GM13976 (cell line): Measurements from ENCODE around the gene PTBP1.

Source experiments
- DNase-seq: peaks from one replicate; pipeline ENCODE4 v3.0.0; 2012; ENCODE audit warnings: low spot score
- CTCF ChIP-seq: IDR thresholded peaks from 2 replicates; pipeline ENCODE4 v1.5.1; 2012; ENCODE audit warnings: borderline replicate concordance, mild to moderate bottlenecking; ENCODE audit not compliant: insufficient read depth; ENCODE audit errors: extremely low read depth, missing control alignments, control extremely low read depth
- in situ Hi-C: fragments of 300-500 bp; cut with MboI; formaldehyde crosslinking; loops from one replicate; pipeline ENCODE4 v1.12.0; 2022; ENCODE audit warnings: low sequenced_read_pairs, mixed read lengths, inconsistent platforms; ENCODE audit not compliant: unreplicated experiment

The PTBP1 gene

DNA sequence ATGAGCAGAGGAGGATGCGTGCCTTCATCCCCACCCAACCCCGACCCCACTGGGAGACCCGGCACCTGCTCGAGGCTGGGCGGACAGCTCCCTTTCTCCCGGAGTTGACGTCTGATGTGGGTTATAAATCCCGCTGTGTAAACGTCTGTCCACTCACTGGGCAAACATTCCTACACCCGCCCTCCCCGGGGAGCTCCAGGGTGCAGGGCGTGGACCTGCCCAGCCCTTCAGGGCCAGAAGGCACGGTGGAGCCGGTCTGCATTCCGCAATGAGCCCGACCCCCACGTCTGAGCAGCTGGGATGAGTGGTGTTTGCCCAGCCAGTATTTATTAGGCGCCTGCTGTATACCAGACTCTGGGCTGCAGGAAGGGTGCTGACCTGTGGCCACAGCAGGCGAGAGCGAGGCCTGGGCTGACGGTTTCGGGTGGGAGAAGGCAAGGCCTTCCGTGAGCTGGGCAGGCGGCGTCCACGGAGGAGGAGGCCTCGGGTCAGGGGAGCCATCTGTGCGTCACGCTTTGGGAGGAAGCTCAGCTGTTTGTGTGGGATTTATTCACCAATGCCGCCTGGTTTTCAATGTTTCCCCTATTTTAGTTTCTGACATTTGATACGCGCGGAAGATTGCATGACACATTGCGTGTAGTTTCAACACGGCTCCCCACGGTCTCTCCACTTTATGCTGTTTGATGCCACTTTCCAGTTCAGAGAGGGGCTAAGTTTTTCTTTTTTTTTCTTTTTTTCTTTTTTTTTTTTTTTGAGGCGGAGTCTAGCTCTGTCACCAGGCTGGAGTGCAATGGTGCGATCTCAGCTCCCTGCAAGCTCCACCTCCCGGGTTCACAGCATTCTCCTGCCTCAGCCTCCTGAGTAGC lies 44.4 kb upstream of the PTBP1 start:
- DNase-seq = no peak
- in situ Hi-C loops = no loop called here
- no peak for TF ChIP-seq CTCF

DNA sequence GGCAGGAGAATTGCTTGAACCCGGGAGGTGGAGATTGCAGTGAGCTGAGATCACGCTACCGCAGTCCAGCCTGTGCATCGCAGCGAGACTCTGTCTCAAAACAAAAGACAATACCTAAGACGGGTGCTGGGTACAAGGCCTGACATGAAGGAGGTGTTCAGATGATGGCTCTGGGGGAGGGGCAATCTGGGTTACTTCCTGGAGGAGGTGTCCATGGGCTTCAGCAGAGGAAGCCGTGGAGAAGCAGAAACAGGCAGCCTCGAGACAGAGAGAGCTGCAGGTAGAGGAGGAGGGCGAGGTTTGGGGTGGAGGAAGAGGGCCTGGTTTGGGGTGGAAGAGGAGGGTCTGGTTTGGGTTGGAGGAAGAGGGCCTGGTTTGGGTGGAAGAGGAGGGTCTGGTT lies 42.7 kb upstream of the PTBP1 start:
- DNase-seq = no peak
- in situ Hi-C loops = no loop called here

GRCh38 chr19:755063-755462 lies 42.2 kb upstream of the PTBP1 start:
- TF ChIP-seq CTCF = no peak
- no peak for DNase-seq
- in situ Hi-C loops = no loop called here

More for the DNA sequence above, 42.7 kb upstream of the PTBP1 start:
- no peak for TF ChIP-seq CTCF

- in situ Hi-C loops = no loop called here
- TF ChIP-seq CTCF = no peak
- no peak for DNase-seq
These were observed 41.0 kb upstream of the PTBP1 start for GRCh38 chr19:756236-756635.

DNA sequence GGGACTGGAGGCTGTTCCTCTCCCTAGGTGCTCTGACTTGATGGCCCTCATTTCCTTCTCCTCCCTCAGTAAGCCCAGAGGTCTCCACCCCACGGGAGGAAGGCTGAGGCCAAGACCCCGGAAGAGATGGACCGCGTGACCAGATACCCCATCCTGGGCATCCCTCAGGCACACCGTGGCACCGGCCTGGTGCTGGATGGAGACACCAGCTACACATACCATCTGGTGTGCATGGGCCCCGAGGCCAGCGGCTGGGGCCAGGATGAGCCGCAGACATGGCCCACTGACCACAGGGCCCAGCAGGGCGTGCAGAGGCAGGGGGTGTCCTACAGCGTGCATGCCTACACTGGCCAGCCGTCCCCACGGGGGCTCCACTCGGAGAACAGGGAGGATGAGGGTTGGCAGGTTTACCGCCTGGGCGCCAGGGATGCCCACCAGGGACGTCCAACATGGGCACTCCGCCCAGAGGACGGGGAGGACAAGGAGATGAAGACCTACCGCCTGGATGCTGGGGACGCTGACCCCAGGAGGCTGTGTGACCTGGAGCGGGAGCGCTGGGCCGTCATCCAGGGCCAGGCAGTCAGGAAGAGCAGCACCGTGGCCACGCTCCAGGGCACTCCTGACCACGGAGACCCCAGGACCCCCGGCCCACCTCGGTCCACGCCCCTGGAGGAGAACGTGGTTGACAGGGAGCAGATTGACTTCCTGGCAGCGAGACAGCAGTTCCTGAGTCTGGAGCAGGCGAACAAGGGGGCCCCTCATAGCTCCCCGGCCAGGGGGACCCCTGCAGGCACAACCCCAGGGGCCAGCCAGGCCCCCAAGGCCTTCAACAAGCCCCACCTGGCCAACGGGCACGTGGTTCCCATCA lies 40.2 kb upstream of the PTBP1 start:
- in situ Hi-C loops = no loop called here
- TF ChIP-seq CTCF = no peak
- no peak for DNase-seq

GRCh38 chr19:757811-758668 lies 39.2 kb upstream of the PTBP1 start:
- TF ChIP-seq CTCF = no peak
- no peak for DNase-seq
- in situ Hi-C loops = no loop called here
